HG03108 (cell line): ENCODE results near the gene GLRA3.
"Not testable (repeated sequence)": the region's sequence is repeated elsewhere in the genome, so short reads cannot be mapped to it uniquely, and the experiment has no call there.

Experiments used
- ATAC-seq: cut with Tn5 transposase; IDR thresholded peaks from one replicate; pipeline ENCODE4 v1.9.1; 2021; ENCODE audit warnings: moderate library complexity; ENCODE audit not compliant: unreplicated experiment

GLRA3 gene

GRCh38 chr4:174669270-174669669 lies 159.8 kb downstream of the GLRA3 start:
- no peak for ATAC-seq

GRCh38 chr4:174665799-174666198 lies 163.2 kb downstream of the GLRA3 start:
- ATAC-seq = no peak

DNA sequence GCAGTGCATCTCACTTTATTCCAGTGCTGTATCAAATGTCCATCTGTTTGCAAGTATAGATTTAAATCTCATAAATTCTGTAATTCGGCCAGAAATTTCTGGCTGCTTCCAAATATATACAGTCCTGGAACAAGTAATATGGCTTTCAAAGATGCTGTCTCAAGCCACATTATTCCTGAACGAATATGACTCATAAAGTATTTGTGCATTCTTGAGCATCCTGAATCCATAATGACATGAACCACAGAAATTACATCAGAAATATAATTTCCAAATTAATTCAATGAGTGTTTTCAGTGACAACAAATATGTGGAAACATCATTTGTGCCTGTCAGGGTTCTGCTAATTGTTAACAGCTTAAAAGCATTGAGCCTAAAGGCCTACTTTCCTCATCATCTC lies 165.8 kb downstream of the GLRA3 start:
- no peak for ATAC-seq

GRCh38 chr4:174658246-174658645 lies 170.8 kb downstream of the GLRA3 start:
- no peak for ATAC-seq

- ATAC-seq = no peak
Observed at GRCh38 chr4:174657472-174657871, 171.6 kb downstream of the GLRA3 start.

DNA sequence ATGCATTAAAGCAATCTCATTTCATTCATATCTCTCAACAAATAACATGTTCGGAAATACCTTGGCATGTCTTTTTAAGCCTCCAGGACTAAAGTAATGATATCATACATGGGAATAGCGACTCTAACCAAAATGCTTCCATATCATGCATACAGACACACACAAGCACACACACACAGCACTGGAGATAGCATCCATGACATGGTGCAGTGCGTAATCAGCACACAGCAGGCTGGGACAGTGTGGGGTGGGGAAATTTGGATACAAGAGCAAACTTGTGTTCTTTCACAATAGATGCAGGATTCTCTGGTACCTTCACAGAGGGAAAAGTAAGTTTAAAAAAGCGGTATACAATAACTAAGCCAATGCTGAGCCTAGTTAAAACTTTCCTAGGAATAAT lies 174.4 kb downstream of the GLRA3 start:
- no peak for ATAC-seq

DNA sequence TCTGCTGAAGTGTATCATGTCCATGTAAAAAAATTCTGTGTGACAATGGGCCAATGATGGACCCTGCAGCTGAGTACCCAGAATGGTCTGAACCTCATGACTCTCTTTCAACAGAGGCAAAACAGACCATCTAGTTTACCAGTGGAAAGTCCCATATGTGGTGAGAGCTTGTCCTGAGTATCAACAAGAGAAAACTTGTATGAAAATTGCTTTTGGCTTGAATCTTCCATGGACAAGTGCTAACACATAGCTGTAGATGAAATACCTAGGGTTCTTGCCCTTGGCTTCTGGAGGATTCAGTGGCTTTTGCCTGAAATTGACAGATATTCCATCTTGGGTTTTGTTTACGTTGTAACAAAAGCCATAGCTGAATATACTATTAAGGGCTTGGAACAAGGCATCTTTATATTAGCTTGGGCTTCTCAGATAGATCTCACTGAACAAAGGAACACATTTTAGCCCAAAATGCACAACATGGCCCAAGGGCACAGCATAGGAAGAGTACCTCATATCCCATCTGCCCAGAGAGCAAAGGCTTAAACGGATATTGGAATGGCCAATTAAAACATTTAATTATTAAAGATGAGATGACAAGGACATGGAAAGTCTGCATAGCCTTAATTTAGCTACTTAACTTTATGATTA lies 178.2 kb downstream of the GLRA3 start:
- no peak for ATAC-seq

DNA sequence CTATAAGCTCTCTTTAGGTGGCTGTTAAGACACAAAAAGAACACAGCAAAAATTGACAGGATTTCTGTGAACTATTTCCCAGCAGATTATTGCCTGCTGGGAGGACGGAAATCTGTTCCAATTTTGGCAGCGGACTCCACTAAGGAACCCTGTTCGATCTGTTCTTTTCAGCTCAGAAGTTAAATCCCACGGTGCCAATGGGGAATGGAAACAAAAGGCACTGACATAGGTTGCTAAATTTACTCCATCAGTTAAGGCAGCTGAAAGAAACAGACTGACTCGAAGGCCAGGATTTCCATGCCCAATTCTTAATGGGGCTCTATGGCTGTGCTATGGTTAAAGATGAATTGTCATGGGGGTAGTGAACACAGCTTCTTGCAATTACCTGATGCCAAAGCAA lies 180.2 kb downstream of the GLRA3 start:
- no peak for ATAC-seq

- ATAC-seq = no peak
Observed at GRCh38 chr4:174646326-174646725, 182.7 kb downstream of the GLRA3 start.

DNA sequence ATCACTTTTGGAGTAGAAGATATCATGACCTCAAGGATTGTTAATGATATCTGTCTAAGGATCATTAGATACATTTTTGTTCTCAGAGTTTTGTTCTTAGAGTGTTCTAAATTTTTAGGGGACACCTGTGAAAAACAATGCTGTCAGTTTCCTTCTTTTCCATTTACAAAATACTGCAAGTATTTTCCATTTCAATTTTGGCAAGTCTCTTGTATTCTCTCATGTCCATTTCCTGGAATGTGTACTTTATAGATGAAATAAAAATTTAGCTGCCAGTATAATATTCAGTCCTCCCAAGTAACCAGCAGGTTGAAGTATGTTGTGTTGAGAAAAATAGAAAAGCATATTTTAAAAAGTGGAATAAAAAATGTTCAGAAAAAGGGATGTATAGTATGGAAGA lies 188.9 kb downstream of the GLRA3 start:
- no peak for ATAC-seq

- no peak for ATAC-seq
Observed at GRCh38 chr4:174635732-174636131, 193.3 kb downstream of the GLRA3 start.

DNA sequence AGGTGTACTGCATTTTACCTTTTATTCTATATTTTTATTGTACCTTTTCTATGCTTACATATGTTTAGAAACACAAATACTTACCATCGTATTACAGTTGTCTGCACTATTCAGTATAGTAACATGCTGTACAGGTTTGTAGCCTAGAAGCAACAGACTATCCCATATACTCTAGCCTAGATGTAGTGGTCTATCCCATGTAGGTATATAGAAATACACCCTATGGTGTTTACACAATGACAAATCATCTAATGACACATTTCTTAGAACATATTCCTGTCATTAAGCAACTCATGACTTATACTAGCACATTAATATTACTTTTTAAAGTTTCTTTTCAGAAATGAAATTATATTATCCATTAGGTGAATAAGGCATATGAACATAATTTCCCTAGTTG lies 195.6 kb downstream of the GLRA3 start:
- no peak for ATAC-seq

DNA sequence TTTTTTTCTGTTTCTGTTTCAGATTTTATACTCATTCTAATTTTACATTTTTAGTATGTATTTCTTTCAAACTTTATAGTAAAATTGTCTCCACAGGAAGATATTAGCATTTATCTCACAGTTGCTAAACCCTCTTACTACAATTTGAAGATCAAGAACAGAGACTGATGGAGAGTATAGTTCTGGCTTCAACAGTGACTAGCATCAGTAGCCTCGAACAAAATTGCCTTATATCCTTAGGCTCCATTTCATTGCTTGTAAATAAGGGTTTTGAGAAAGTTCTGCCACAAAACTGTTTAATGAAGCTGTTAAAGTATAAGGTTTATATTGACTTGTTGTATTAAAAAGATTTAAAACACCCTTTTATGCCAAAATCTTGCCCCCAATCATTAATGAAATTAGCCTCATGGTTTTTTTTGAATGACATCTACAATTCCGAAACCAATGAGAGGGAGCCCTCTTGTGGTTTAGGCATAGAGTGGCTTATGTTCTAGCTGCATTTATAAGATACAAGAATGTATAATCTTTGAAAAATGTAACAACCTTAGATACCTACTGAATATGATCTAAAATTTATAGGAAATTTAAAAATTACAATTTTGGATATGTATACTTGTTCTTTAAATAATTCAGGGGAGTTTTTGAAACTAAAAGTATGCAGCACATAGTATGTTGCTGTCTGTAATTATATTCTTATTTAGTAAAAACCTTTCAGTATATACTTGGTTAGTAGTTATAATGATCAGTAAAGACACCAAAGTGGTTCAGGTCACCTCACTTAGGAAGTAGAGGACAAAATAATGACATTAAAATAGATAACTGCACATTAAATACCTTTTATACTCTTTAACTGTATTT lies 196.9 kb downstream of the GLRA3 start:
- peak; percentile 61 for ATAC-seq

DNA sequence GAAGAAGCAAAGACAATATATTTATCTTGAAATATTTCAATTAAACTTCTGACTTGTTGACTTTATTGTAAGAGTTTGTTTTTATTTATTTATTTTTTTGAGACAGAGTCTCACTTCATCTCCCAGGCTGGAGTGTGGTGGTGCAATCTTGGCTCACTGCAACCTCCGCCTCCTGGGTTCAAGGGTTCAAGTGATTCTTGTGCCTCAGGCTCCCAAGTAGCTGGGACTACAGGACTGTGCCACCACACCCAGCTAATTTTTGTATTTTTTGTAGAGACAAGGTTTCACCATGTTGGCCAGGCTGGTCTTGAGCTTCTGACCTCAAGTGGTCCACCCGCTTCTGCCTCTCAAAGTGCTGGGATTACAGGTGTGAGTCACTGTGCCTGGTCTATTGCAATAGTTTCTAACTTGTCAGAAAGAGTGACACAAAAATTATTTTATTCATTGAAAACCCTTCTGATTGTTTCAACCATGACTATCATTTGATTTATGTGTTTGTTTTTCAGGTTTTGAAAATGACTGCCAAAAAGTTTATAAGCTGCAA lies 199.1 kb downstream of the GLRA3 start:
- not testable (repeated sequence) for ATAC-seq

DNA sequence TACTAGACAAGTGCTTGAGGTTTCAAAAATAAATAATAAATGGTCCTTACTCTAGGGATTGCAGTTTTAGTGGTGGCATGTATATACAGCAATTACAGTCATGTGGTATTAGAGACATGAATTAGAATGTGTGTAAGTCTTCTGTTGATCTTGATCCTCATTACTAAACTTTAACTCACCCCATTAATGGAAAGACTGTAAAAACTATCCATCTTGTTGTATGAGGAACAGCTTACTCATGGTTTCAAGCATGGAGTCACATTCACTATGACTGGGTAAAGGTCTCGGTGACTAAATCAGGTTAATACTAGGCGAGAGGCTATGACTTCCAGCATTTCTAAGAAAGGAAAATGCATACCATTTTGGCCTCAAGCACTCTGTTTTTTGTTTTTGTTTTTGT lies 199.8 kb downstream of the GLRA3 start:
- no peak for ATAC-seq

GRCh38 chr4:174628191-174628590 lies 200.9 kb downstream of the GLRA3 start:
- ATAC-seq = no peak

DNA sequence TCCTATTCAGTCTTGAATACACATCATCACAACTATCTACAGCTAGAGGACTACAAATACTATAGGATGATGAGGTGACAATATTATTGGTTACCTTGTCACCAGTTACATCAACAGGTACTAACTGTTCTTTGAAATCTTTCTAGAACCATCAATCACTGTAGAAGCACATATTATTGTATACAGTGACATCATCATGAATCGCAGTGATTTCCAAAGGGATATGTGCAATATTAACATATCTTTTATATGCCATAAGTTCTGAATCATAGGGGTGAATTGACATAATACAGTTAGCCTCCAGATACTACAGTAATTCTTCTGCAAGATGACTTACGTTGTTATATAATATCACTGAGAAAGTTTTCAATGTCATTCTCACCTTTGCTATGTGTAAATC lies 201.6 kb downstream of the GLRA3 start:
- ATAC-seq = no peak

DNA sequence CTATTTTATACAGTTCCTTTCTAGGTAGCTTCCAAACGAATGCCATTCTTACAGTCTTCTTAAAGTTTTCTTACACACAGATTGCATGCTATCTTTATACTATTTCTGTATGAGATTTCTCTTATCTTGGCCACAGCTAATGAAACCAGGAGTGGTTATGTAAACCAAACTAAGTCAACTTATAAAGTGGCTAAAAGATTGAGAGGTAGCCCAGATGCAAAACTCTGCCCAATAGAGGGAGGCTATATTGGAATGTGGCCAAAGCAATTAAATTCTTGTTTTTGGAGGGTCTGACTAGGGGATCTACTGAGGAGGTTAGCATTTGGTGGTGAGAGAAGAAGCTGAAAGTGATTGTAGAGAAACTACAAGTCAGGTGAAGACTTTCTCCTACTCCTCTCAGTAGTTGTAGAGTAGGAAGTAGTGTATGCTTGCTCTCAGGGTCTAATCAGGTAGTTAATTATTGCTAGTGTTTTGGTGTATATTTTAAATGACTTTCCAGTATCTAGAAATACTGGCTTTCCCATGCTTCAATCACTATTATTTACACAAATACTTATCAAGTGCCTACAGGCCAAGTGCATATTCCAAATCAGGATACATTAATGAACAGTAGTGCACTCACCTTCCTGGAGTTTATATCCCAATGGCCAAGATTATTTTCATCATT lies 202.6 kb downstream of the GLRA3 start:
- no peak for ATAC-seq

DNA sequence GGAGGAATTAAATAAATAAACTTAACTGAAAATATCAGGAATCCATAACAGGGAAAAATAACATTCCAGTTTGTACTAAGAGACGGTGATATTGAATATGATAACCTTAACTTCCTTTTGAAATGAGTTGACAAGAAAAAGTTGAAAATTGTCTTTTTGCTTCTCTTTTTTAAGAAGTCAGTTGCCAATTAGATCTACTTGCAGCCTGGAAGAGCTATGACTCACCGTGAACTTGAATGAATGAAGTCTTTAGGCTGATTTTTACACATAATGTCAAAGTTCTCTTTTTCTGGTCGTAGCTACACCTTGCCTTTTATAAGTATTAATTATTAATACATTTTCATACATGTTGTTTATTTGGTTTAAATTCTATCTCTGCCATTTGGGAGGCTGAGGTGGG lies 212.4 kb downstream of the GLRA3 start:
- ATAC-seq = no peak

- ATAC-seq = no peak
Observed at GRCh38 chr4:174613979-174614378, 215.1 kb downstream of the GLRA3 start.

DNA sequence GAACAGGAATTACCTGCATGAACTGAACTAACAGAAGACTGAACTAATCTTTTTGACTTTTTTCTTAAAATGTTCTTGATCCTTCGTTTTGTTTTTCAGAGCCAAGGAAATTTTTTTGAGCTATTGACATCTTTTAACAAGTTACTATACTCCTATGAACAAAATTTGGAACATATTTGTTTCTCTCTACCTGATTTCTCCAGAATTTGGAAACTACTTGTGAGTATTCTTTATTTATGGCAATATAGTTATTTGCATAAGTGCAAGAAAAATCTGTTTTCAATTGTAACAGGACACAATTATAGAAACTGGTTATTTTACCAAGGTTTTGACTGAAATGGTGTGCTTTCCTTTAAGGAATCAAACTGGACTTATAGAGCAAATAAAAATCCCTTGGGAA lies 217.3 kb downstream of the GLRA3 start:
- no peak for ATAC-seq

GRCh38 chr4:174607792-174608191 lies 221.3 kb downstream of the GLRA3 start:
- ATAC-seq = no peak
